K562 (cell line): ENCODE data around the gene RBM18. TPM values are rescaled to one million over a fixed set of nuclear protein-coding genes. Genes with fewer than 3 reads are reported as not detected.

Experiments
- ATAC-seq: fragments of 200-7000 bp; cut with Tn5 transposase; 3 replicates; pipeline ENCODE4 v1.9.1; 2020; ENCODE audit warnings: moderate library complexity
- BruUV-seq: library from RNA; stranded (reverse); fragments of 400-500 nt; replicated peaks from 2 replicates; lab custom pipeline; 2021; lab: Mats Ljungman, UMichigan
- CTCF ChIA-PET: fragments of 300-600 bp; formaldehyde crosslinking; extraction: SDS; loops from one replicate; lab custom pipeline; 2021; ENCODE audit warnings: low intra/inter-chr PET ratio; lab: Yijun Ruan, JAX
- POLR2A ChIA-PET: fragments of 300-600, 350-650 bp; sonication (Branson Sonifier 250); formaldehyde crosslinking; extraction: SDS; loops from one replicate; lab custom pipeline; 2021; ENCODE audit warnings: antibody characterized with exemption, inconsistent platforms; lab: Yijun Ruan, JAX
- DNase-seq, 4 experiments: peaks; one replicate each; pipeline versions ENCODE4 v3.0.0 to v3.0.0-alpha.2; 2011 to 2018; ENCODE audit warnings: low spot score in 3 of 4, mixed read lengths in 3 of 4; ENCODE audit errors: extremely low read depth in 1 of 4
- FAIRE-seq: peaks from 2 replicates; lab custom pipeline; 2011; peaks lifted over from hg19 to GRCh38; lab: Jason Lieb, UNC
- H2AFZ ChIP-seq: 2 replicates; pipeline ENCODE4 v1.6.0; 2011; ENCODE audit warnings: low read depth, low read length, control low read depth, inconsistent platforms
- H3K27ac ChIP-seq: fragments of 200-600 bp; 3 replicates; pipeline ENCODE4 v1.8.0; 2011; ENCODE audit warnings: low read depth, mild to moderate bottlenecking, control low read depth, inconsistent platforms, low read length, moderate library complexity, mixed read lengths; ENCODE audit errors: extremely low read depth
- H3K27me3 ChIP-seq, 2 experiments: fragments of 300-600 bp in 1 of 2; 2 replicates in 1 of 2; 3 replicates in 1 of 2; pipeline versions ENCODE4 v1.6.0 to v1.8.0; 2011; ENCODE audit warnings: inconsistent platforms in 2 of 2, low read length in 2 of 2, mild to moderate bottlenecking in 1 of 2, mixed read lengths in 1 of 2, moderate library complexity in 1 of 2; ENCODE audit not compliant: control insufficient read depth in 2 of 2, insufficient read depth in 2 of 2
- H3K36me3 ChIP-seq: fragments of 300-600 bp; 3 replicates; pipeline ENCODE4 v1.8.0; 2011; ENCODE audit warnings: mild to moderate bottlenecking, low read length, inconsistent platforms; ENCODE audit not compliant: control insufficient read depth, insufficient read depth
- H3K4me1 ChIP-seq, 2 experiments: fragments of 200-600 bp in 1 of 2; replicated peaks in 1 of 2; 2 replicates in 1 of 2; 3 replicates in 1 of 2; pipeline versions ENCODE4 v1.5.1 to v1.8.0; 2011; ENCODE audit warnings: inconsistent platforms in 2 of 2, low read length in 2 of 2, mild to moderate bottlenecking in 1 of 2, mixed read lengths in 1 of 2, moderate library complexity in 1 of 2; ENCODE audit not compliant: control insufficient read depth in 2 of 2, insufficient read depth in 2 of 2
- H3K4me2 ChIP-seq: 2 replicates; pipeline ENCODE4 v1.6.1; 2011; ENCODE audit warnings: low read length, control low read depth, inconsistent platforms, mixed read lengths; ENCODE audit not compliant: insufficient read depth
- H3K4me3 ChIP-seq: fragments of 200-600 bp; sonication (generic), shearing (Covaris generic); 2 replicates; pipeline ENCODE4 v1.5.1; 2016; ENCODE audit warnings: control low read depth, inconsistent platforms
- H3K79me2 ChIP-seq: fragments of 200-600 bp; 3 replicates; pipeline ENCODE4 v1.8.0; 2011; ENCODE audit warnings: low read length, inconsistent platforms; ENCODE audit not compliant: control insufficient read depth, insufficient read depth
- H3K9ac ChIP-seq, 2 experiments: 2 replicates each; pipeline versions ENCODE4 v1.6.0 to v1.6.1; 2011; ENCODE audit warnings: low read depth in 2 of 2, low read length in 2 of 2, control low read depth in 1 of 2, inconsistent platforms in 1 of 2, mild to moderate bottlenecking in 1 of 2, mixed read lengths in 1 of 2; ENCODE audit not compliant: insufficient read depth in 1 of 2
- H3K9me1 ChIP-seq: one replicate; pipeline ENCODE4 v1.6.0; 2011; ENCODE audit warnings: inconsistent platforms, mild to moderate bottlenecking, low read length, moderate library complexity; ENCODE audit not compliant: control insufficient read depth, insufficient read depth
- H3K9me3 ChIP-seq: replicated peaks from 2 replicates; pipeline ENCODE4 v1.5.1; 2011; ENCODE audit warnings: low read depth, low read length, inconsistent platforms; ENCODE audit not compliant: control insufficient read depth, insufficient read depth
- H4K20me1 ChIP-seq: replicated peaks from 2 replicates; pipeline ENCODE4 v1.6.1; 2011; ENCODE audit warnings: low read length, inconsistent platforms, mixed read lengths; ENCODE audit not compliant: control insufficient read depth, insufficient read depth
- AFF4 ChIP-seq: sonication (generic); formaldehyde crosslinking; IDR thresholded peaks from 2 replicates; pipeline ENCODE4 v1.8.0; 2023; ENCODE audit warnings: mild to moderate bottlenecking, missing genetic modification reagents
- EP300 ChIP-seq: IDR thresholded peaks from 2 replicates; pipeline ENCODE4 v1.6.1; 2012; ENCODE audit warnings: low read length, improper control_type of control experiment
- FOXK2 ChIP-seq, 2 experiments: fragments of 450-650 bp; IDR thresholded peaks in 1 of 2; conservative IDR thresholded peaks in 1 of 2; 2 replicates each; pipeline ENCODE4 v1.6.1; 2016; ENCODE audit warnings: low read depth in 2 of 2, mild to moderate bottlenecking in 1 of 2
- HNRNPUL1 ChIP-seq: fragments of 200-400 bp; formaldehyde crosslinking; IDR thresholded peaks from 2 replicates; pipeline ENCODE4 v1.6.1; 2017; ENCODE audit warnings: low read length
- ZKSCAN1 ChIP-seq: fragments of 150-350 bp; IDR thresholded peaks from 2 replicates; pipeline ENCODE4 v1.6.1; 2016; ENCODE audit warnings: low read depth, low read length
- WGBS: fragments of 100-300 bp; shearing (Covaris generic); methylation state at CpG from one replicate; pipeline ENCODE4 v1.1.6; 2016; ENCODE audit warnings: low coverage, mixed read lengths; ENCODE audit not compliant: insufficient coverage; ENCODE audit errors: missing lambda C conversion rate; 5-methylcytosine and 5-hydroxymethylcytosine counted together
- in situ Hi-C: fragments of 300-500 bp; cut with MboI; formaldehyde crosslinking; loops from 4 replicates; pipeline ENCODE4 v1.15.0; 2018; ENCODE audit warnings: inconsistent platforms, mixed read lengths
- intact Hi-C: fragments of 100-400 bp; cut with micrococcal nuclease; formaldehyde crosslinking; loops from 2 replicates; pipeline ENCODE4 v1.14.2; 2022
- polyA plus RNA-seq, 8 experiments: library from polyadenylated mRNA; depleted of rRNA in 4 of 8; stranded (reverse) in 5 of 8; unstranded in 3 of 8; fragments of >200 nt; fragmentation: Nextera tagmentation in 2 of 8; fragmentation: Illumina TruSeq in 1 of 8; extraction: Ambion mirVana in 2 of 8; extraction: Trizol in 1 of 8; gene quantifications; 2 replicates each; pipeline versions ENCODE4 v1.2.1 to v1.2.3, GENCODE V29; 2011 to 2014; ENCODE audit warnings: inconsistent platforms in 1 of 8, missing spikeins in 1 of 8
- total RNA-seq, 7 experiments: library from RNA; depleted of rRNA in 6 of 7; stranded (reverse); fragments of >200 nt in 6 of 7; fragmentation: Illumina TruSeq in 2 of 7; extraction: Trizol in 2 of 7; gene quantifications; 2 replicates each; pipeline versions ENCODE4 v1.2.1 to v1.2.3, GENCODE V29; 2011 to 2021; ENCODE audit warnings: low replicate concordance in 1 of 7

The RBM18 gene
- total and polyA plus RNA-seq, 9 of the 15 experiments (the other 6 are each of a cell fraction or from before 2014, with no cell fraction given) = 7.9 to 86.3 (median 34.0) TPM

GRCh38 chr9:122200960-122201595, 63.6 kb downstream of the RBM18 start:
- Histone ChIP-seq H3K79me2 (no peaks in the 10 kb centered on the region), H2AFZ (no peak overlapping the region), H3K4me2 (no peak overlapping the region), H3K4me3 (no peak overlapping the region), H3K4me1 (no peaks in the 10 kb centered on the region), H3K9ac (no peak overlapping the region), H3K27ac (no peak overlapping the region), H3K9me1 (peaks cover under 1% of the 10 kb centered on the region), H4K20me1 (0 out of 2 replicates have a peak, but pooled peaks cover 4% of the 10 kb centered on the region), H3K36me3 (peaks cover 31% of the 10 kb centered on the region; the same call in 2 of the 3 replicates), H3K27me3 (no peaks in the 10 kb centered on the region), H3K9me3 (no peaks in the 10 kb centered on the region)
- TF ChIP-seq FOXK2 (conservative IDR thresholded peaks at IDR 0.05 in 1 of 2, IDR thresholded peaks at IDR 0.05 in 1 of 2; ENCODE audit: low read depth in 2 of 2) (no peak), EP300 (no peak), ZKSCAN1 (peak; percentile 84), AFF4 (CRISPR knock-in tag) (no peak), HNRNPUL1 (no peak)
- POLR2A ChIA-PET = interaction anchor here (0.6 to 1.1 kb wide), 2 partner anchors 22 to 589 kb away, joined by 3 to 4 read pairs; no protein-coding TSS in a partner anchor
- CTCF ChIA-PET = no interaction called here
- intact Hi-C loops (no loop called here), in situ Hi-C loops (no loop called here)
- ATAC-seq = no peak
- no peak for DNase-seq
- no TSS peak for BruUV-seq
- no peak for FAIRE-seq
- 75% methylated on average over 7 of the region's 7 CpGs for WGBS
